ENCODE measurements around the gene MKX.

- TF ChIP-seq CTCF (IDR thresholded peaks at IDR 0.05; ENCODE audit: poor library complexity) (no peak), EZH2 (IDR thresholded peaks at IDR 0.05; ENCODE audit: borderline replicate concordance) (no peak)
Measured at GRCh38 chr10:27624941-27625340, 120.7 kb downstream of the MKX start.
